ENCODE data around the gene GAS2L3. TPM values are rescaled to one million over a fixed set of nuclear protein-coding genes. Genes with fewer than 3 reads are reported as not detected.

The GAS2L3 gene
- total and polyA plus RNA-seq, 2 donors (not counting 1 experiment from before 2014, with no cell fraction given) = 0.10 TPM; not detected in 1

DNA sequence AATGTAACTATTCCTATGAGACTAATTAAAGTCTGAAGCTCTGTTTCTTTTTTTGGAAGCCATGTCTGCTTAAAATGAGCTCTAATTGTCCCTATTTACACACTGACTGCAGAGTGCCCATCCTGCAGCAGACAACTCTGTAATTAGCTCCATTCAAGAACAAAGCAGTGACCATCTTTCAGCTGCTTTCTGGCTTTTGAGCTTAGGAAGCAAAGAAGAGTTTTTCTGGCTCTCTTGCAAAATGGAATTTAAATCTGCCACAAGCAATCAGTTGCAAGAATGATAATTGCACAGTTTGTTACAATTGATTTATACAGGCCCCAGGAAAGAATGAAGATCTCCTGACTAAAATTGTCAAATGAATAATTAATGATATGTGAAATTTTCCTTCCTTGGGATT lies 83.4 kb downstream of the GAS2L3 start:
- H3K36me3 ChIP-seq (replicated peaks in 1 of 2; ENCODE audit: control extremely low read depth in 1 of 2, control insufficient read depth in 1 of 2, extremely low read depth in 1 of 2, insufficient read depth in 2 of 2, low read length in 1 of 2) = no peaks in the 10 kb centered on the region
- TF ChIP-seq, protein P1, sequence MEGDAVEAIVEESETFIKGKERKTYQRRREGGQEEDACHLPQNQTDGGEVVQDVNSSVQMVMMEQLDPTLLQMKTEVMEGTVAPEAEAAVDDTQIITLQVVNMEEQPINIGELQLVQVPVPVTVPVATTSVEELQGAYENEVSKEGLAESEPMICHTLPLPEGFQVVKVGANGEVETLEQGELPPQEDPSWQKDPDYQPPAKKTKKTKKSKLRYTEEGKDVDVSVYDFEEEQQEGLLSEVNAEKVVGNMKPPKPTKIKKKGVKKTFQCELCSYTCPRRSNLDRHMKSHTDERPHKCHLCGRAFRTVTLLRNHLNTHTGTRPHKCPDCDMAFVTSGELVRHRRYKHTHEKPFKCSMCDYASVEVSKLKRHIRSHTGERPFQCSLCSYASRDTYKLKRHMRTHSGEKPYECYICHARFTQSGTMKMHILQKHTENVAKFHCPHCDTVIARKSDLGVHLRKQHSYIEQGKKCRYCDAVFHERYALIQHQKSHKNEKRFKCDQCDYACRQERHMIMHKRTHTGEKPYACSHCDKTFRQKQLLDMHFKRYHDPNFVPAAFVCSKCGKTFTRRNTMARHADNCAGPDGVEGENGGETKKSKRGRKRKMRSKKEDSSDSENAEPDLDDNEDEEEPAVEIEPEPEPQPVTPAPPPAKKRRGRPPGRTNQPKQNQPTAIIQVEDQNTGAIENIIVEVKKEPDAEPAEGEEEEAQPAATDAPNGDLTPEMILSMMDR (IDR thresholded peaks at IDR 0.05) = no peak
- no peak for TF ChIP-seq EZH2 (IDR thresholded peaks at IDR 0.05; ENCODE audit: borderline replicate concordance, insufficient read depth, low read depth, low read length, poor library complexity, severe bottlenecking)
- CTCF ChIA-PET = interaction anchor here (1.5 kb wide), 1 partner anchor 15 kb away, joined by 4 read pairs; no protein-coding TSS in a partner anchor

DNA sequence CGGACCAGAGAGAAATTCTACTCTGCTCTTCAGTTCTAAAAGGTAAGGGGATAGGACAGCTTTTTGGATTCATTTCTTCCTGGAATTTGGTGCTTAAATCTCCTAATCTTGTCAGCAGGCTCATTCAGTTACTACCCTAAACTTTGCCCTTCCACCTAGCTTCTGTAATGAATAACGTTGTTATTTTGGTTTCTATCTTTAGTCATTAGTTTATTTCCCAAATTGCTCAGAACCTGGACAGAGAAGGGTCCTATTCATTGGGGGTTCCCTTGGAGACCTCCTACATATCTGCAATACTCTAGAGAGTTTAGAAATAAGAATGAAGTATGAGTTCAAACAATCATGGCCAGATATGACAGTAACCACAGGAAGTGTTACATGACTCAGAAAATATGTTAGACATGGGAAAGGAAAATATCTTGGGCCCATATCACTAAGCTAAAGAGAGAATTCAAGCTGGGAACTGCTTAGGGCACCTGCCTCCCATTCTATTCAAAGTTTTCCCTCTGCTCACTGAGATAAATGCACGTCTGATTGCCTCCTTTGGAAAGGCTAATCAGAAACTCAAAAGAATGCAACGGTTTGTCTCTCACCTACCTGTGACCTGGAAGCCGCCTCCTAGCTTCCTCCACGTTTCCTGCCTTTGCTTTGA lies 87.9 kb downstream of the GAS2L3 start:
- no peaks in the 10 kb centered on the region for H3K79me2 ChIP-seq (ENCODE audit: control insufficient read depth, insufficient read depth, low read length)
- H3K9me3 ChIP-seq (ENCODE audit: control extremely low read depth in 1 of 3, control insufficient read depth in 2 of 3, insufficient read depth in 1 of 3, low read length in 2 of 3) = peaks cover 0 to 2% (median 0%) of the 10 kb centered on the region in 3 donors
- ATAC-seq (ENCODE audit: low read depth) (no peak), DNase-seq (no peak)
- no peaks in the 10 kb centered on the region for H3K9me3 Mint-ChIP-seq (ENCODE audit: insufficient read depth)
- H2AFZ ChIP-seq (ENCODE audit: insufficient read depth, low read depth, low read length, poor library complexity, severe bottlenecking) = no peak overlapping the region
- no peak overlapping the region for H3K4me2 ChIP-seq (replicated peaks; ENCODE audit: low read depth, low read length, poor library complexity, severe bottlenecking)
- POLR2A ChIA-PET = no interaction called here
- intact Hi-C loops (cut with micrococcal nuclease) = no loop called here
- TF ChIP-seq EZH2 (IDR thresholded peaks at IDR 0.05; ENCODE audit: borderline replicate concordance, insufficient read depth, low read depth, low read length, poor library complexity, severe bottlenecking) = no peak
- TF ChIP-seq, protein P1 (IDR thresholded peaks at IDR 0.05) = no peak
- no peaks in the 10 kb centered on the region for H3K27me3 ChIP-seq (replicated peaks in 1 of 4; ENCODE audit: control extremely low read depth in 1 of 4, control insufficient read depth in 3 of 4, insufficient read depth in 4 of 4, low read length in 3 of 4)
- 40% methylated on average over 4 of the region's 6 CpGs for WGBS (ENCODE audit: insufficient coverage)
- H3K4me1 Mint-ChIP-seq = no peaks in the 10 kb centered on the region
- no peaks in the 10 kb centered on the region for H3K4me1 ChIP-seq (ENCODE audit: control insufficient read depth in 2 of 2, insufficient read depth in 2 of 2, low read length in 2 of 2)
- no peak overlapping the region for H3K27ac ChIP-seq (ENCODE audit: low read length in 2 of 2)
- CTCF ChIA-PET = interaction anchor here (1.4 kb wide), 1 partner anchor 10 kb away, joined by 5 read pairs; no protein-coding TSS in a partner anchor
- H3K4me3 ChIP-seq (ENCODE audit: control extremely low read depth in 1 of 5, extremely low read depth in 1 of 5, insufficient read depth in 1 of 5, low read depth in 2 of 5, low read length in 4 of 5) = no peak overlapping the region
- H3K27me3 Mint-ChIP-seq = peaks cover 6% of the 10 kb centered on the region
- no peak overlapping the region for H3K4me3 Mint-ChIP-seq
- no peak overlapping the region for H3K27ac Mint-ChIP-seq
- no peak overlapping the region for H3K9ac ChIP-seq (ENCODE audit: low read length)
- H3K36me3 ChIP-seq (replicated peaks in 1 of 2; ENCODE audit: control extremely low read depth in 1 of 2, control insufficient read depth in 1 of 2, extremely low read depth in 1 of 2, insufficient read depth in 2 of 2, low read length in 1 of 2) = no peaks in the 10 kb centered on the region
- no peaks in the 10 kb centered on the region for H4K20me1 ChIP-seq (ENCODE audit: control insufficient read depth, insufficient read depth, low read length, poor library complexity, severe bottlenecking)

More for the DNA sequence above, 83.4 kb downstream of the GAS2L3 start:
- H3K27ac ChIP-seq (ENCODE audit: low read length in 2 of 2) = no peak overlapping the region
- no peak for DNase-seq
- Mint-ChIP-seq H3K27me3 (peaks cover 14% of the 10 kb centered on the region), H3K4me1 (no peaks in the 10 kb centered on the region), H3K27ac (no peak overlapping the region), H3K9me3 (ENCODE audit: insufficient read depth) (peaks cover 2% of the 10 kb centered on the region), H3K4me3 (no peak overlapping the region)
- peaks cover 0 to 2% (median 0%) of the 10 kb centered on the region in 3 donors for H3K9me3 ChIP-seq (ENCODE audit: control extremely low read depth in 1 of 3, control insufficient read depth in 2 of 3, insufficient read depth in 1 of 3, low read length in 2 of 3)
- no peak overlapping the region for H2AFZ ChIP-seq (ENCODE audit: insufficient read depth, low read depth, low read length, poor library complexity, severe bottlenecking)
- H3K4me1 ChIP-seq (ENCODE audit: control insufficient read depth in 2 of 2, insufficient read depth in 2 of 2, low read length in 2 of 2) = no peaks in the 10 kb centered on the region
- H3K4me2 ChIP-seq (replicated peaks; ENCODE audit: low read depth, low read length, poor library complexity, severe bottlenecking) = no peak overlapping the region
- POLR2A ChIA-PET = no interaction called here
- H3K4me3 ChIP-seq (ENCODE audit: control extremely low read depth in 1 of 5, extremely low read depth in 1 of 5, insufficient read depth in 1 of 5, low read depth in 2 of 5, low read length in 4 of 5) = no peak overlapping the region
- intact Hi-C loops (cut with micrococcal nuclease) = no loop called here
- no peaks in the 10 kb centered on the region for H3K27me3 ChIP-seq (replicated peaks in 1 of 4; ENCODE audit: control extremely low read depth in 1 of 4, control insufficient read depth in 3 of 4, insufficient read depth in 4 of 4, low read length in 3 of 4)
- no peak overlapping the region for H3K9ac ChIP-seq (ENCODE audit: low read length)
- no peaks in the 10 kb centered on the region for H4K20me1 ChIP-seq (ENCODE audit: control insufficient read depth, insufficient read depth, low read length, poor library complexity, severe bottlenecking)
- H3K79me2 ChIP-seq (ENCODE audit: control insufficient read depth, insufficient read depth, low read length) = no peaks in the 10 kb centered on the region
- no peak for ATAC-seq (ENCODE audit: low read depth)
